ENCODE data around the gene TSPAN1.

Gene TSPAN1

DNA sequence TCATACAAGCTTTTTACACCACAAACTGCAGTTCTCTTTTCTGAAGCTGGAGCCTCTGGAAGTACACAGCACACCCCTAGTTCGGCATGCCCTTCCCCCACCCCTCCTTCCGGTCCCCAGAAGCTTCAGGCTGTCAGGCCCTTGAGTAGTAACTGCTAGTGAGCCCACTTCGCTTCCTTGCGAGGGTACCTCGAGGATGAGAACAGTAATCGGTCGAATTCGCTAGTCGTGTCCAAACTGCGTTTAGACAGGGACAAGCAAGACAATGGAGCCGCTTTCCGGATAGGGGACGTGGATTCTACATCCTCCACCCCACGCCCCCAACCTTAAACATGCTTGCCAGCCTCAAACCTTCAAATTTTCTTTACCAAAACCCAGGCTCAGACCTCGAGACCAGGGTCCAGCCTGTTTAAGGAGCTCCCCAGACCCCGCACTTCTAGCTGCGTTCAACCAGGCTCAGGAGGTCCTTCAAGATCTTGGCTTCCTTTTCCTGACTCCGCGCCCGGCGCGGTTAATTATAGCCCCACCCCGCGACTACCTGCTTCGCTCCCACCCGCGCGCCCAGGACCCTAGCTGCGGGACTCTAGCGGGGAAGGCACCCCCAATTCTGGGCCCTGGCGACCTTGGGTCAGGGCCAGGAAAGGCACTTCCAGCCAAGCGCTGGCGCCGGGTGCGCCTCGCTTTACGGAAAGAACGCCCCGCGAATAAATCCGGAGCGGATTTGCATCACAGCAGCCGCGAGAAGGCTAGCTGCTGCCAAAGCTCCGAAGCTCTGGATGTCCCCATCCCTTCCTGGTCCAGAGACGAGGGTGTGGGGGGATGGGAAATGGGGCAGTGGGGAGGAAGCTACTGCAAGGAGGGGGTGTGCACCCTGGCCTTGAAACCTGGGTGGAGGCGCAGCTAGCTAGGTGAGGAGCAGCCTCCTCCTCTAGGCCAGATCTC lies 8.1 kb upstream of the TSPAN1 start:
- no peak for FAIRE-seq

DNA sequence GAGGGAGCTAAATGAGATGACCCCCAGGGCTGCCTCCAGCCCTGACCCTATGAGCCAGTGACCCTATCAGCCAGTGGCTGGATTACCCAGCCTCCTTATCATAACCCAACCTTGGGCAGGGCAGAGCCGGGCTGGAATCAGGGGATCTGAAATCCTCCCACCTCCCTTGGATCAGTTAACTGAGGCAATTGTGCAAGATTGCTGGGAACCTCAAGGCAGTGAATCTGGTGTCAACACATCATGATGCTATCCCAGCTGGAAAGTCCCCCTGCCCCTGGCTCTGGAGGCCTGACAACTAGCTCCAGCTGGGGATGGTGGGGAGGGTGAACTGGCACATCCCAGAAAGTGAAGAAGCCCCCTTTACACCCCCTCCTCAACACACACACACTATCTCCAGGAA lies 6.4 kb upstream of the TSPAN1 start:
- FAIRE-seq, result no peak

DNA sequence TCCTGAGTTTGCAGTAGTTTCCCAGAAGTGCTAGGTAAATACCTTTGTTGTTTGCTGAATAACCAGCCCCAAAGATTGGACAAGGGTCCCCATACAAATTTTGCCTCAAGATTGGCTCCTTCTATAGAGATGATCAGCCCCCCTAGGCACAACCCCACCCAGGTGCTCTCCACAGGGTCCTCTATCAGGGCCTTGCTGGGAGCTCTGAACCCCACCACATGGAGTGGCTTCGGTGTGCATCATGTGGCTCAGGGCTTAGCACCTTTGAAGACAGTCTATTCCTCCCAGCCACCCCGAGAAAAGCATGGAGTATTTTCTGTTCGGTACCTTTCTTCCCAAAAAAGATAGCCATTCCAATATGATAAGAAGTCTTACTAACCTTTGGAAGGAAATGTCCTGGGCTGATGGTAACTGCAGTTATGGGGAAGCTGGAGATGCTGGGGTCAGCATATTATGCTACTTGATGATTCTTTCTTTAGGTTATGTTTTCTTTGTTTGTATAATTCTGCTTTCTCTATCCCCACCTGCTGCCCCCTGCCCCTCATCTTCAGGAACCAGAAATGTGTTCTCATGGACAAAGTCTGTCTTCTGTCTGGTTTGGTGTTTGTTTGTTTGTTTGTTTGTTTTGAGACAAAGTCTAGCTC lies 5.0 kb upstream of the TSPAN1 start:
- FAIRE-seq, result no peak

DNA sequence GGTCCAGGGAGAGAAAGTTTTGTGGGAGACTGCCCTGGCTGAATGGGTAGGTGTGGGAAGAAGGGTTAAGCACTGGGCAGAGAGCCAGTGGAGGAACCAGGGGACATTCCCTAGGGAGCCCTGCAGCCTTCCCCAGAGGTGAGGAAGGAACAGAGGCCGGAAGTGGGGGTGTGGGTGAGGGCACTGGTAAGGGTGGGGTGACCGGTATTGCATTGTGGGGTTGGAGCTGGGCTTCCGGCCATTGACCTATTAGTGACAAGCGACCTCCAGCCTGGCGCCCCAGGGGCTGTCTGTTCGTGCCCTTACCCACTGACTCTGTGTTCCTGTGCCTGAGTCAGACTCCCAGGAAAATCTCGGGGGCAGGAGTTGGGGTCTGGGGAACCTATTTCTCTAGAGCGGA lies 3.5 kb upstream of the TSPAN1 start:
- no peak for FAIRE-seq

DNA sequence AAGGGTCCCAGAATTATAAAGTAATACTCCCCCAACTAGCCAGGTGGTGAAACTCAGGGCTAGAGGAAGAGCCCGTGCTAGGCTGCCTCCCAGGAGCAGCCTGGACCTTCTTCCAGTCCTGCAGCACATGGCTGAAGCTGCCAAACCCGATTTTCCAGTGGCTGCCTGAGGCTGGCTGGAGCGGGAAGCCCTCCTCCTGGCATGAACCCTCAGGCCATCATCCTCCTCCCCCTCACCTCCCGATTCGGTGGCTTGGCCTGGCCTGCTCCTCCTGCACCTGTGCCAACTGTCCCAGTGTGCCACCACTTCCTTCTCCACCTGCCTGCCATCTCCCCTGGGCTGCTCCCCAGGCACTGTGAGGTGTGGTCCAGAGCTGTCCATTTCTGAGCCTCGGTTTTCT lies 3.0 kb upstream of the TSPAN1 start:
- FAIRE-seq, result no peak

DNA sequence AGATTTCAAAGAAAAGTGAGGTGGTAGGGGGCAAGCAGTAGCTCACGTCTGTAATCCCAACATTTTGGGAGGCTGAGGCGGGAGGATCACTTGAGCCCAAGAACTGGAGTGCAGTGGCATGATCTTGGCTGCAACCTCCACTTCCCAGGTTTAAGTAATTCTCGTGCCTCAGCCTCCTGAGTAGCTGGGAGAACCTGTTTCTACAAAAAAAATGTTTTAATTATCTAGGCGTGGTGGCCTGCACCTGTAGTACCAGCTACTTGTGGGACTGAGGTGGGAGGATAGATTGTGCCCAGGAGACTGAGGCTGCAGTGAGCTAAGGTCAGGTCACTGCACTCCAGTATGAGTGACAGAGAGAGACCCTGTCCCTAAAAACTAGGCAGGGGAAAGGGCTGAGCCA lies 2.6 kb upstream of the TSPAN1 start:
- no peak for FAIRE-seq

DNA sequence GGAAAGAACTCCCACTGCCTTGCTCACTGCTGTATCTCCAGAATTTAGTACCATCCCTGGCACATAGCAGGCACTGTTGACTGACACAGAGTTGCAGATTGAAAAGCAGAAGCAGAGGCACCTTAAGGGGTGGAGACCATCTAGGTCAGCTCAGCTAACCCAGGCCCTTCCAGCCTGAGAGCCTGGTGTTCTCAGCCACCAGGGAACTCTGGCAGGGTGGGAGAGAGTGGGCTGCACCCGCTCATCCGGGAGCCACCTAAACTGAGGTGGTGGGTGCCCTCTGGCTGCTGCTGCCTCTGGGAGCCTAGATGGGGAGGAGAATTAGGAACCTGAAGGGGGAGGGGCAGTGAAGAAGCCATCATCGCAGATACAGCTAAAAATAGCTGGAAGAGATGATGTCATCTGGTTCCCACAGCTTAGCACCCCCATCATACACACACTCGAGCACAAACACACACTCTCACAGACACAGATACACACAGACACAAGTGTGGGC lies 1.5 kb upstream of the TSPAN1 start:
- no peak for FAIRE-seq

DNA sequence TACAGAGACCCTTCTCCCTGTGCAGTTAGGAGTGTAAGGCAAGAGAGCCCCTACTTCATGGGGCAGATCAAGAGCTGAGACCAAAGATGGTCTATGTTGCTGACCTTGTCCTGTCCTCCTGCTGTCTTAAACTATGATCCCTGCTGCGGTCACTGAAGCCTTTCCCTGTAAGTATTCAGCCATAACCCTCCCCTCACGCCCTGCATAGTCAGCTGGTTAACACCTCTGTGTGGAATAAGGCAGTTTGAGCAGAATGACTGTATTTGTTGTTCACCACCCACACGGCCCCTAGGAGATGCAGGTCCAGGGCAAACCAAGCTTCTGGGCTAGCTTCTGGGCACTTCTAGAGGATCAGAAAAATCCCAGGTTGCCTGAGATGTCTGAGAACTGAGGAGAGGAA lies 356 bp downstream of the TSPAN1 start:
- FAIRE-seq, result no peak

DNA sequence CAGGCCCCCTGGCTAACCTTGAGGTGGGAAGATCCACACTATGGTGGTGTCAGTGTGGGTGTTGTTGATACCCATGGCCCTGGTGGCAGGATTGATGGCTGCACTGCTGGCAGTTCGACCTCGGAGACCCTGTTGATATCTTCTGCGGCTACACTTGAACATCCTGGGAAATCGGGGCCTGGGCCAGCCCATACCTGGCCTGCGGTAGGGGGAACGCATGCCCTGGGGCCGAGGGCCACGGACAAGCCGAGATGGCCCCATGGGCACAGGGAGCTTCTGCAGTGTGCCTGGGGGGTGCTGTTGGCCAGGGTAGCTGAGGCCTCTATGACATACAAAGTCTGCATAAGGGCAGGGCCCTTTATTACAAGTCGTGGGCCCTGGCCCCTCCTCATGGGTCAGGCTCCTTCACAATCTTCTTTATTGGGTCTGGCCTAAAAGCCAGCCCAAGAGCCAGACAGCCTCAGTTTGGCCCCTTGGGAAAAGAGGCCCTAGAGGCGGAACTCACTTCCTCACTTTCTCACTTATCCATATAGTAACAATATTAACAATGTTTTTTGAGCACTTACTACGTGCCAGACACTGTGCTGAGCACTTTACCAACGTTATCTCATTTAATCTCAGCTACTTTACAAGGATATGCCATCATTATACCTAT lies 1.5 kb downstream of the TSPAN1 start, which contains the start of gene P3R3URF:
TSS of gene P3R3URF (minus strand) at position 278 of the 655 bp plus-strand sequence. CDS start at position 261, 17 bp downstream.
- FAIRE-seq, result no peak

DNA sequence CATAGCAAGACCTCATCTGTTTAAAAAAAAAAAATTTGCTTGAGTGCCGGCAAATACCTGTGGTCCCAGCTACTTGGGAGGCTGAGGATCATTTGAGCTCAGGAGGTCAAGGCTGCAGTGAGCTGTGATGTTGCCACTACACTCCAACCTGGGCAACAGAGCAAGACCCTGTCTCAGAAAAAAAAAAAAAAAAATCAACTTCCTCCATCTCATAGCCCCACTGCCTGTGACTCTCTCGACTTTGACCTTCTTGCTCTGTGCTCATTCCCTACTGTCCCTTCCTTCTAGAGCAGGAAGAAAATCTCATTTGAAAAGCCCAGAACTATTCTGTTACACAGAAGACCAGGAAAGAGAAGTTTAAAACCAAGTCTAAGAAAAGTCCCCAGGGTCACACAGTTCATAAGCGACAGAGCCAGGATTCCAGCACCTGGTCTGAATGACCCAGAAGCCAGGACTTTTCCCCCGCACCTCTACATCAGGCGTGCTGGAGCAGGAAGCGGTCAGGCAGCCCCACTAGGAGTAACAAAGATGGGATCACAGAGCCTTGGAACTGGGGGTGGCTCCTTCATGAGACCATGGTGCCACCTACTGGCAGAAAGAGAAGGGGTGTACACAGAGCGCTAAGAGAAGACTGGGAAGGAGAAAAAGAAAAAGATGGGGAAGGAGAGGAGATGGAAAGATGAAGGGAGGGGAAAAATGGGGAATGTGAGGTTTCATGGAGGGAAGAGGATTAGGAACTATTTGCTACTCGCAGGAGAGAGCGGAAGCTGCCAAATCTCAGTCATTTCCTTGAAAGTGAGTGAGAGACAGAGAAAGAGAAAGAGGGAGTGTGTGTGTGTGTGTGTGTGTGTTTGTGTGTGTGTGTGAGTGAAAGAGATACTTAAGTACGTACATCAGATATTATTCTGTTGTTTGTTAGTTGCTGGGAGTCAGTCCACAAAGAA lies 4.5 kb downstream of the TSPAN1 start:
- FAIRE-seq, result no peak

DNA sequence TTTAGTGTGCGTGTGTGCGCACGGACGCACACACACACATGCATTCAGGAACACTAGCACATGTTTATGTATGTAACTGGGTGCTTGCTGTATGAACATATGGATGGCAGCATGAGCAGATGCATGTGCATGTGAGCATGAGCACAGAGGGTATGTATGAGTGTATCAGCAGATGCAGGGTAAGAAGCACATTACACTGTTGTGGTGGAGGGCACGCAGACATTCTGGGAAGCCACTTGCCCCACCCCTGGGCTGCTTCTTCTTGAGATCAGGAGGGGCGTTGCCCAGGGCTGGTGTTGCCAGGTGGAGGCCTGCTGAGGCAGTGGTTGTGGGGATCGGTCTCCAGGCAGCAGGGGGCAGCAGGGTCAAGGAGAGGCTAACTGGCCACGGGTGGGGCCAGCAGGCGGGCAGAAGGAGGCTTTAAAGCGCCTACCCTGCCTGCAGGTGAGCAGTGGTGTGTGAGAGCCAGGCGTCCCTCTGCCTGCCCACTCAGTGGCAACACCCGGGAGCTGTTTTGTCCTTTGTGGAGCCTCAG lies 5.3 kb downstream of the TSPAN1 start:
- FAIRE-seq, result no peak

DNA sequence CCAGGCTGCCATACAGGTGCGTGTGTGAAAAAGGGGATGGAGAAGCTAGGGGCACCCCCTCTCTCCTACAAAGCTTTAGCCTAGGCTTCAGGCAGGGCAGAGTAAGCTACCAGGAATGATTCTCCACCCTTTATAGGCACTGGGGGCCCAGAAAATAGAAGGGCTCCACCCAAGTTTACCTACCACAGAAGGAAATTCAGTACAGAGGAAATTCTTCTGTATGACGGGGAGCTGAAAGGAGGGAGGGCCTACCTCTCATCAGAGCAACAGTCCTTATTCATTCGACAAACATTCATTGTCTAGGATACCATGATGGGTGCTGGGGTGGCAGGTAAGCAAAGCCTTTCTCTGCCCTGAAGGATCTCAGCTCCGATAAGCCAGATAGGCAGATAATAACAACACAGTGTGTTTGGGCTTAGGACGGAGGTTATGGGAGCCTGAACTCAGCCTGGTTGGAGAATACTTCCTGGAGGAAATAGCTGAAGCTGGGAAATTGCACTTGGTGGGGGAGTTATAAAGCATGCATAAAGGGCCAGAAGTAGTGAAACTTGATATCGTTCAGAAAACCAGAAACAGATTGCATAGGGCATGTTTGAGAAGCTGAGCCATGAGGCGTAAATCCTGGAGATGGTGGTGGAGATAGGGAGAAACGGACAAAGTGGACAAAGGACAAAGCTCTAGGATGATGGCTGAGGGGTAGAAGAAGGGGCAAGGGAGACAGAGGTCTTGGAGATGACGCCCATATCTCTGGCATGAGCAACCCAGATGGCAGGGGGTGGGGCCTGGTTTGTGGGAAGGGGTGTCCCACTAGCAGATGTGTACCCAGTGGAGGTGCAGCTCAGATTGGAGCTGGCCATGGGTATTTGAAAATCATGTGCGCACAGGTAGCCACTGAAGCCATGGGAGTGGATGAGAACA lies 6.7 kb downstream of the TSPAN1 start:
- no peak for FAIRE-seq

DNA sequence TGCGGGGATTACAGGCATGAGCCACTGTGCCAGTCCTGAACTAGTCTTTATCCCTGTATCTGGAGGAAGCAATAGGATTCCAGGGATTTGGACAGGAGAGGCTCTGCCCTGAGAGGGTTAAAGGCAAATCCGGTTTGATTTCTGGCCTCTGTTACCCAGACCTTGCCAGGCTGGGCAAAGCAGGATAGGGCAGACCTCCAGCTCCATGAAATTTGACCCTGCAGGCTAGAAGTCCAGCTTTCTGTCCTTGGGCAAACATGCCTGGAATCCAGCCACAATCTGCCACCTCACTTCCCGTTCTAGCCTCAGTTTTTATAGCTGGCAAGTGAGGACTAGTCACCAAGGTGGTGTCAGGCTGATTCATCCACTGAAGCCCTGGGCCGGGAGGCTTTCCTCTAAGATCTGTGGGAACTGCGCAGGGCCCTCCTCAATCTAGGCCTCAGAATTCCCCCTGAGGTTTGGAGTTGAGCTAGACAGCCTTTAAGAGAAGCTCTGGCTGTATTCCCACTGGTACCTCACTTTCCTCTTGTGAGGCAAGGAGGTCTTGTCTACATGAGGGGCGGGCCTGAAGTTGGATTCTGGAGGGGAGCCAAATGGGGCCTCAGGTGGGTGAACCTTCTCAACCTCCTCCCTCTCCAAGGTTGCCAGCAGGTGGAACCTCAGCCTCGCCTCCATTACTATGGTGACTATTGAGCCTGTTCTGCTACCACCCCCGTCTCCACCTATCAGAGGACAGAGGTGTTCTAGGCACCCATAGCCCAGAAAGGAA lies 8.4 kb downstream of the TSPAN1 start:
- FAIRE-seq, result no peak

DNA sequence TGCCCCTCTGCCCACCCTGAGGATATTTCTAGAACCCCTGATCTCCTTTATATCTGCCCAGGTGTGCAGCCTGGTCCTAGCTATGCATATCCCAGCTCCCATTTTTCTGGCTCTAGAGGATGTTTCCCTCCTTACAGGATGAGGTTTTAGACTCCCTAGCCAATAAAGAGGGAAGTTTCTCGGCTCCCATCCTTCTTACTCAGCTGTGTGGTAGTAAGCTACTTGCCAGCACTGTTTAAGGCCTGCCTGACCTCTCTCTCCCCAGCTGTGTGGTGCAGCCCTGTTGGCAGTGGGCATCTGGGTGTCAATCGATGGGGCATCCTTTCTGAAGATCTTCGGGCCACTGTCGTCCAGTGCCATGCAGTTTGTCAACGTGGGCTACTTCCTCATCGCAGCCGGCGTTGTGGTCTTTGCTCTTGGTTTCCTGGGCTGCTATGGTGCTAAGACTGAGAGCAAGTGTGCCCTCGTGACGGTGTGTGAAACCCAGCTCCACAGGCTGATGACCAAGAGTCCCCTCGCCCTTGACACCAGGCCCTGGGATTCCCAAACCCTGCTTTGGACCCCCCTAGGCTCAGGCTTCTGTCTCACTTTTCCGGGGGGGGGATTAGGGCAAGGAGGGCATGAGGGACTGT lies 9.2 kb downstream of the TSPAN1 start:
- no peak for FAIRE-seq

DNA sequence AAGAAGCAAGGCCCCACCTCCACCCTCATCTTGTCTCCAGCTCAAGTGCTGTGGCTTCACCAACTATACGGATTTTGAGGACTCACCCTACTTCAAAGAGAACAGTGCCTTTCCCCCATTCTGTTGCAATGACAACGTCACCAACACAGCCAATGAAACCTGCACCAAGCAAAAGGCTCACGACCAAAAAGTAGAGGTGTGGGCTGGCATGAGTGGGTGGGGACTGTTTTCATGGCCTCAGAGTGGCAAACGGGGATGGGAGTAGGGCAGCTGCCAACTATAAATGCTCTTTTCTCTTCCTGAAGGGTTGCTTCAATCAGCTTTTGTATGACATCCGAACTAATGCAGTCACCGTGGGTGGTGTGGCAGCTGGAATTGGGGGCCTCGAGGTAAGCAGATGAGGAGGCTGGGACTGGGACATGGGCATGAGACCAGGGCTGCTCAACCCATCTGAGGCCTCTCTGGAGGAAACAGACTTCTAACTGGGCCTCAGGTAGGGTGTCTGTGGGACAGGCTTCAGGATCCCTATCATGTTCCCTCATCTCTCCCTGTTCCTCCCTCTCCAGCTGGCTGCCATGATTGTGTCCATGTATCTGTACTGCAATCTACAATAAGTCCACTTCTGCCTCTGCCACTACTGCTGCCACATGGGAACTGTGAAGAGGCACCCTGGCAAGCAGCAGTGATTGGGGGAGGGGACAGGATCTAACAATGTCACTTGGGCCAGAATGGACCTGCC lies 10.2 kb downstream of the TSPAN1 start:
- FAIRE-seq, result no peak

DNA sequence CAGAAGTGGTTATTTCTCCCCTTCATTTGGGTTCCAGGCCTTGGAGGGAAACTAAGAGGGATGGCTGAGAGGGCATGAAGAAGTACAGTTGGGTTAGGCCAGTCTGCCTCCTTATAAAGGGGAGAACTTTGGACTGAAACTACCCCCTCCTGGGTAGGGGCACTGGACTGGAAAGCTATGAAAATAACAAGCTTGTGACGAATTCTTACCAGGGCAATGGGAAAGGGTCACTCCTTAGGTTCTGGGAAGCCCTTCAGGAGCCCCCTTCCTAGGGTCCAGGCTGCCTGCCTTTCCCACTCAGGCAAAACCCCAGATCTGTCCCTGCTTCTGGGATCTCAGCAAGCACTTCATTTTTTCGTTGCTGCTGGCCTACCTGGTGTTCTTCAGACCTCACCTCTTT lies 11.2 kb downstream of the TSPAN1 start:
- no peak for FAIRE-seq

DNA sequence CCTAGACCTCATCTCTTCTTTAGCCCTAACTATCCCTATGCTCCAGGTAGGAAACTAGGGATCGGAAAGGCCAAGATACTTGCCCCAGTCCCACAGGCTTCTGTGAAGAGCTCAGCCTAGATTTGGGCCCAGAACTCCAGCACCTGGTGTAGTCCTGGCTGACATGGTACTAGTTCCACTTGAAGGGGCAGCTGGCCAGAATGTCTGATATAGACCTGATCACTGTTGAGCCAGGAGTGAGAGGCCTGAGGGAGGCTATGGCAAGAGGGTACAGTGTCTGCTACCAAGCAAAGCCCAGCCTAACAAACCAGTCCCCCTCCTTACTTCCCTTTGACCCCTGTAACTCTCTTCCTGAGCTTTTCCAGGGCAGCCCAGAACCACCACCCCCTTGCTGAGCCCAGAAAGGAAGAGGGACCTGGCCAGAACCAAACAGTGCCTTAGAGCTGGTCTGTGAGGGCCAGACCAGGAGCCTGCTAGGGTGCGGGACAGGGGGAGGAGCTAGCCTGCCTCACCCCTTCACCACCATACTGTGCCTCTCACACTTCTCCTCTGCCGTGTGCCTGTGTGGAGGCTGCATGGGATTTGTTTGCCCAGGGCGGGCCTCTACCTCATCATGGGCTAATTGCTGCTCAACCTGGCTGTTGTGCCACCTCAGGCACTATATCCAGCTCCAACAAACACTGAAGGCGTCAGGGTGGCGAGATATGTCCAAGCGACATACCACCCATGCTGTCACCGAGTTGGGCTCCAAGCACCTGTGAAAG lies 12.4 kb downstream of the TSPAN1 start:
- FAIRE-seq, result no peak
